WERI-Rb-1 (cell line): ENCODE data around the gene PEMT.
"Not testable (repeated sequence)": the region's sequence is repeated elsewhere in the genome, so short reads cannot be mapped to it uniquely, and the experiment has no call there.

Source experiments
- DNase-seq: peaks from one replicate; pipeline ENCODE4 v3.0.0-alpha.2; 2020
- H3K27ac ChIP-seq: fragments of 250-450 bp; sonication (Bioruptor Pico); 2 replicates; pipeline ENCODE4 v1.5.1; 2020; ENCODE audit warnings: mild to moderate bottlenecking, moderate library complexity
- H3K27me3 ChIP-seq: fragments of 250-450 bp; sonication (Bioruptor Pico); 2 replicates; pipeline ENCODE4 v1.5.1; 2021; ENCODE audit warnings: mild to moderate bottlenecking, low read depth, moderate library complexity; ENCODE audit not compliant: insufficient read depth, severe bottlenecking
- H3K36me3 ChIP-seq: fragments of 250-450 bp; sonication (Bioruptor Pico); 2 replicates; pipeline ENCODE4 v1.5.1; 2020; ENCODE audit warnings: mild to moderate bottlenecking, moderate library complexity
- H3K4me3 ChIP-seq: 2 replicates; pipeline ENCODE4 v1.5.1; 2011; ENCODE audit warnings: low read depth, mild to moderate bottlenecking, control low read depth, low read length
- H3K9me3 ChIP-seq: fragments of 250-450 bp; sonication (Bioruptor Pico); 2 replicates; pipeline ENCODE4 v1.5.1; 2021; ENCODE audit warnings: mild to moderate bottlenecking, moderate library complexity; ENCODE audit not compliant: severe bottlenecking
- TF ChIP-seq, protein P1 (sequence below): IDR thresholded peaks from 2 replicates; pipeline ENCODE4 v1.5.1; 2011; ENCODE audit warnings: low read depth, mild to moderate bottlenecking, control low read depth, inconsistent platforms, low read length

Gene PEMT, protein sequence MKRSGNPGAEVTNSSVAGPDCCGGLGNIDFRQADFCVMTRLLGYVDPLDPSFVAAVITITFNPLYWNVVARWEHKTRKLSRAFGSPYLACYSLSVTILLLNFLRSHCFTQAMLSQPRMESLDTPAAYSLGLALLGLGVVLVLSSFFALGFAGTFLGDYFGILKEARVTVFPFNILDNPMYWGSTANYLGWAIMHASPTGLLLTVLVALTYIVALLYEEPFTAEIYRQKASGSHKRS

DNA sequence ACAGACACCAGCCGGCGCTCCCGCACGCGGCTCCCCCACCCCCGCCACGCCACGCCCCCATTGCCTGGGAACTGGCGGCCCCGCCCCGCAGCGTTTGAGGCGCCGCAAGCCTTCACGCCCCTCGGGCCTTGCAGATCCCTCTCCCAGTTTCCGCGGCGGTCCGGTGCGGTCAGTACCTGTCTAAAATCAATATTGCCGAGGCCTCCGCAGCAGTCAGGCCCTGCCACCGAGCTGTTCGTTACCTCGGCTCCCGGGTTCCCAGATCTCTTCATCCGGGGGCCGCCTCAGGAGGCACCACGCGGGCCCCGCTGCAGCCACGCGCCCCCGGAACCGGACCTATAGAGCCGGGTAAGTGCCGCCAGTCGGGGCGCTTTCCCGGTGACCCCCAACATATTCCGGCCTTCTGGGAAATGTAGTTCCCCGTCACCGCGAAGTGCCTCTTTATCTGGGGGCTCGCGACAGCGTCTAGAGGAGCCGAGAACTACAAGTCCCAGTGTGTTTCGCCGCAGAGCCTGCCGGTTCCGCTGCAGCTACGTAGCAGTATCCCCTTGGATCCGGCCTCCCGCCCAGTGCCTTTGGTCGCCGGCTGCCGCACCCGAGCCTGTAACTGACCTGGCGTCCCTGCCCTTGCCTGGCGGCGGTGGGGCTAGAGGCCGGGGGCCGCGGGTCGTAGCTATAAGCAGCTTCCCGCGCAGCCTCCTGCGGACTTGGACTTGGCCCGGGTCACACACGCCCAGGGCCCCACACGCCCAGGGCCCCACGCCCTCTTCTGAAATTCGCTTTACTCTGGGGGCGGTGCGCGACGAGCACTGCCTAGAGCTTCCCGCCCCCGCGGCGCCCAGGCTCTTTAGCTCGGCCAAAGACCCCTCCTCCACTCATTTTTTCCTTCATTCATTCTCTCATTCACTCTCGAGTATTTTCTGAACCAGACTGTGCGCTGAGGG is at the start of gene PEMT:
TSS of gene PEMT (minus strand) at position 354 of the 944 bp plus-strand sequence. CDS start at position 272, 82 bp downstream.
- TF ChIP-seq, protein P1, sequence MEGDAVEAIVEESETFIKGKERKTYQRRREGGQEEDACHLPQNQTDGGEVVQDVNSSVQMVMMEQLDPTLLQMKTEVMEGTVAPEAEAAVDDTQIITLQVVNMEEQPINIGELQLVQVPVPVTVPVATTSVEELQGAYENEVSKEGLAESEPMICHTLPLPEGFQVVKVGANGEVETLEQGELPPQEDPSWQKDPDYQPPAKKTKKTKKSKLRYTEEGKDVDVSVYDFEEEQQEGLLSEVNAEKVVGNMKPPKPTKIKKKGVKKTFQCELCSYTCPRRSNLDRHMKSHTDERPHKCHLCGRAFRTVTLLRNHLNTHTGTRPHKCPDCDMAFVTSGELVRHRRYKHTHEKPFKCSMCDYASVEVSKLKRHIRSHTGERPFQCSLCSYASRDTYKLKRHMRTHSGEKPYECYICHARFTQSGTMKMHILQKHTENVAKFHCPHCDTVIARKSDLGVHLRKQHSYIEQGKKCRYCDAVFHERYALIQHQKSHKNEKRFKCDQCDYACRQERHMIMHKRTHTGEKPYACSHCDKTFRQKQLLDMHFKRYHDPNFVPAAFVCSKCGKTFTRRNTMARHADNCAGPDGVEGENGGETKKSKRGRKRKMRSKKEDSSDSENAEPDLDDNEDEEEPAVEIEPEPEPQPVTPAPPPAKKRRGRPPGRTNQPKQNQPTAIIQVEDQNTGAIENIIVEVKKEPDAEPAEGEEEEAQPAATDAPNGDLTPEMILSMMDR = no peak
- Histone ChIP-seq H3K27me3 (no peaks in the 10 kb centered on the region), H3K36me3 (no peaks in the 10 kb centered on the region), H3K27ac (peak within 1 kb of the TSS; percentile 94), H3K4me3 (peak within 1 kb of the TSS; percentile 82), H3K9me3 (no peaks in the 10 kb centered on the region)
- DNase-seq = peak; percentile 97

DNA sequence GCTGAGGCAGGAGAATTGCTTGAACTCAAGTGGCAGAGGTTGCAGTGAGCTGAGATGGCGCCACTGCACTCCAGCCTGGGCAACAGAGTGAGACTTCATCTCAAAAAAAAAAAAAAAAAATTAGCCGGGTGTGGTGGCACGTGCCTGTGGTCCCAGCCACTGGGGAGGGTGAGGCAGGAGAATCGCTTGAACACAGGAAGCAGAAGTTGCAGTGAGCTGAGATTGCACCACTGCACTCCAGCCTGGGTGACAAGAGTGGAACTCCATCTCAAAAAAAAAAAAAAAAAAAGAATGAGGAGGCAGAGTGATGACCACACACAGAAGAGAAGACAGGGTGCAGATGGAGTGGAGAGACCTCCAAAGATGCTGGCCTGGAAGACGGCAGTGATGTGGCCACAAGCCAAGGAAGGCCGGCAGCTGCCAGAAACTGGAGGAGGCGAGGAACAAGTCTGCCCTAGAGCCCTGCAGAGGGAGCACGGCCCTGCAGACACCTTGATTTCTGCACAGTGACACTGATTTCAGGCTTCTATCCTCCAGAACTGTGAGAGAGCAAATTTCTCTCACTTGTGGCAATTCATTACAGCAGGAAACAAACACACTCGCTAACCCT is 48.3 kb upstream of the PEMT start:
- not testable (repeated sequence) for H3K27ac ChIP-seq, H3K27me3 ChIP-seq, H3K36me3 ChIP-seq, DNase-seq, H3K9me3 ChIP-seq, H3K4me3 ChIP-seq

DNA sequence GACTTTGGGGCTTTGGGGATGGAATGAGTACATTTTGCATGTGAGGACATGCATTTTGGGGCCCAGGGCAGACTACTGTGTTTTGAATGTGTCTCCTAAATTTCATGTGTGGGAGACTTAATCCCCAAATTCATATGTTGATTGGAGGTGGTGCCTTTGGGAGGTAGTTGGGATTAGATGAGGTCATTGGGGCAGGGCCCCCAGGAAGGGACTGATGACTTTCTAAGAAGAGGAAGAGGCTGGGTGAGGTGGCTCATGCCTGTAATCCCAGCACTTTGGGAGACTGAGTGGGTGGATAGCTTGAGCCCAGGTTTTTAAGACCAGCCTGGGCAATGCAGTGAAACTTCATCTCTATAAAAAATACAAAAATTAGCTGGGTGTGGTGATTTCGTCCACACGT is 47.0 kb upstream of the PEMT start:
- H3K27me3 ChIP-seq = no peaks in the 10 kb centered on the region
- no peak for DNase-seq
- no peak overlapping the region for H3K4me3 ChIP-seq
- H3K36me3 ChIP-seq = no peaks in the 10 kb centered on the region
- no peak overlapping the region for H3K27ac ChIP-seq
- H3K9me3 ChIP-seq = no peaks in the 10 kb centered on the region
- TF ChIP-seq, protein P1 = no peak

DNA sequence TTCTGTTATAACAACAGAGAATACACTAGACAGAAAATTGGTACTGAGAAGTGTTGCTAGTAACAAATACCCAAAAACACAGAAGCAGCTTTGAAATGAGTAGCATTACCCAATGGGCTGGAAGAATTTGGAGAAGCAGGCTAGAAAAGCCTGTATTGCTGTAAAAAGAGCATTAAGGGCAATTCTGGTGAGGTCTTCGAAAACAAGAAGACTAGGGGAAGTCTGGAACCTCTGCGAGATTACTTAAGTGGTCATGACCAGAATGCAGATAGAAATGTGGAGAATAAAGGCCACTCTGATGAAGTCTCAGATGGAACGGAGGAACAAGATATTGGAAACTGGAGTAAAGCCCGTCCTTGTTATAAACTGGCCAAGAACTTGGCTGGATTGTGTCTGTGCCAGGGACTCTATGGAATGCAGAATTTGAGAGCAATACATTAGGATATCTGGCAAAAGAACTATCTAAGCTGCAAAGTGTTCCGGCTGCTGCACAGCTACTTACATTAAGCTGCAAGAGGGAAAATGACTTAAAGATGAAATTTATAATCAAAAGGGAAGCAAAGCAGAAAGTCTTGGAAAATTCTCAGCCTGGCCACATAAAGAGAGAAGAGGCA is 44.9 kb upstream of the PEMT start:
- no peak overlapping the region for H3K4me3 ChIP-seq
- no peak for DNase-seq
- TF ChIP-seq, protein P1 = no peak
- no peak overlapping the region for H3K27ac ChIP-seq
- no peaks in the 10 kb centered on the region for H3K36me3 ChIP-seq
- H3K9me3 ChIP-seq = peaks cover 5% of the 10 kb centered on the region
- H3K27me3 ChIP-seq = no peaks in the 10 kb centered on the region

DNA sequence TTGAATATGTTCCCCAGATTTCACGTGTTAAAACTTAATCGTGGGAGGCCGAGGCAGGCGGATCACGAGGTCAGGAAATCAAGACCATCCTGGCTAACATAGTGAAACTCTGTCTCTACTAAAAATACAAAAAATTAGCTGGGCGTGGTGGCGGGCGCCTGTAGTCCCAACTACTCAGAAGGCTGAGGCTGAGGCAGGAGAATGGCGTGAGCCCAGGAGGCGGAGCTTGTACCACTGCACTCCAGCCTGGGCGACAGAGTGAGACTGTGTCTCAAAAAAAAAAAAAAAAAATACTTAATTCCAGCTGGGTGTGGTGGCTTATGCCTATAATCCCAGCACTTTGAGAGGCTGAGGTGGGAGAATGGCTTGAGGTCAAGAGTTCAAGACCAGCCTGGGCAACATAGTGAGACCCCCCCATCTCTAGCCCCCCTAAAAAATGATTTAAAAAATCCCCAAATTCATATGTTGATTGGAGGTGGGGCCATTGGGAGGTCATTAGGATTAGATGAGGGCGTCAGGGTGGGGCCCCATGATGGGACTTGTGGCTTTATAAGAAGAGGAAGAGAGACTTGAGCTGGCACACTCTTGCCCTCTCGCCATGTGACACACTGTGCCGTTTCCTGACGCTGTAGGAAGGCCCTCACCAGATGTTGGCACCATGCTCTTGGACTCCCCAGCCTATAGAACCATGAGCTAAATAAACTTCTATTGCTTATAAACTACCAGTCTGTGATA is 44.2 kb upstream of the PEMT start:
- not testable (repeated sequence) for H3K9me3 ChIP-seq, H3K4me3 ChIP-seq, DNase-seq, H3K27ac ChIP-seq, H3K27me3 ChIP-seq, H3K36me3 ChIP-seq

DNA sequence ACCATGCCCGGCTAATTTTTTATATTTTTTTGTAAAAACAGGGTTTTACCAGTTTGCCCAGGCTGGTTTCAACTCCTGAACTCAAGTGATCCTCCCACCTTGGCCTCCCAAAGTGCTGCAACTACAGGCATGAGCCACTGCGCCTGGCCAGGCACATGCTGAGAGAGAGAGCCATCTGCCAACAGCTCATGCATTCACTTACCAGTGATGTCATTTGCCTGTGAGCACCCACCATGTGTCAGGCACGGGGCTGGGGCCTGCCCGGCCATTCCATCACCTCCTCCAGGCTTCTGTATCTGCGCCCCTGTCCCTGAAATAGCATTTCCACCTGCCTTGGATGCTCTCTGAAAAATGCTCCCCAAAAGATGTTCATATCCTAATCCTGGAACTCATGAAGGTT is 43.6 kb upstream of the PEMT start:
- Histone ChIP-seq H3K9me3 (peaks cover 5% of the 10 kb centered on the region), H3K4me3 (no peak overlapping the region), H3K27ac (no peak overlapping the region), H3K36me3 (no peaks in the 10 kb centered on the region), H3K27me3 (no peaks in the 10 kb centered on the region)
- TF ChIP-seq, protein P1 = no peak
- DNase-seq = no peak
